Nephron (organoid): ENCODE results near the gene AP3B1.

Experiments used
- H3K27ac Mint-ChIP-seq, 3 experiments: 2 replicates each; pipeline ENCODE4 v1.8.0; 2020; ENCODE audit warnings: mixed read lengths in 3 of 3, mild to moderate bottlenecking in 2 of 3, moderate library complexity in 1 of 3
- H3K27me3 Mint-ChIP-seq: 2 replicates; pipeline ENCODE4 v1.8.0; 2021; ENCODE audit warnings: low read depth, mild to moderate bottlenecking, moderate library complexity, mixed read lengths
- H3K36me3 Mint-ChIP-seq: 2 replicates; pipeline ENCODE4 v1.8.0; 2020; ENCODE audit warnings: low read depth, mixed read lengths
- H3K4me1 Mint-ChIP-seq: 2 replicates; pipeline ENCODE4 v1.8.0; 2020; ENCODE audit warnings: mixed read lengths
- H3K4me3 Mint-ChIP-seq, 3 experiments: 2 replicates each; pipeline ENCODE4 v1.8.0; 2020; ENCODE audit warnings: mild to moderate bottlenecking in 3 of 3, mixed read lengths in 3 of 3, moderate library complexity in 2 of 3
- H3K9me3 Mint-ChIP-seq: 2 replicates; pipeline ENCODE4 v1.8.0; 2020; ENCODE audit warnings: mixed read lengths
- CTCF ChIP-seq, 3 experiments: fragments of 200-600 bp; sonication (generic); IDR thresholded peaks; one replicate each; pipeline ENCODE4 v1.5.0; 2021; ENCODE audit warnings: antibody characterized with exemption in 3 of 3; ENCODE audit not compliant: unreplicated experiment in 3 of 3

Gene AP3B1

GRCh38 chr5:77963795-77964194 lies 330.7 kb downstream of the AP3B1 start:
- no peak overlapping the region for H3K27ac Mint-ChIP-seq
- no peak for TF ChIP-seq CTCF (IDR thresholded peaks at IDR 0.05; ENCODE audit: unreplicated experiment in 3 of 3)
- peaks cover 95% of the 10 kb centered on the region for H3K27me3 Mint-ChIP-seq
- no peaks in the 10 kb centered on the region for H3K9me3 Mint-ChIP-seq
- peaks cover 5% of the 10 kb centered on the region for H3K4me1 Mint-ChIP-seq
- peaks cover 3% of the 10 kb centered on the region for H3K36me3 Mint-ChIP-seq
- H3K4me3 Mint-ChIP-seq: no peak overlapping the region

GRCh38 chr5:77960863-77961396 lies 333.6 kb downstream of the AP3B1 start:
- no peaks in the 10 kb centered on the region for H3K36me3 Mint-ChIP-seq
- no peak overlapping the region for H3K27ac Mint-ChIP-seq
- no peak for TF ChIP-seq CTCF (IDR thresholded peaks at IDR 0.05; ENCODE audit: unreplicated experiment in 3 of 3)
- peaks cover 95% of the 10 kb centered on the region for H3K27me3 Mint-ChIP-seq
- no peak overlapping the region for H3K4me3 Mint-ChIP-seq
- peaks cover 11% of the 10 kb centered on the region for H3K4me1 Mint-ChIP-seq
- no peaks in the 10 kb centered on the region for H3K9me3 Mint-ChIP-seq

- Mint-ChIP-seq H3K27me3 (peaks cover 95% of the 10 kb centered on the region), H3K9me3 (peaks cover 3% of the 10 kb centered on the region), H3K36me3 (no peaks in the 10 kb centered on the region), H3K4me1 (peaks cover 11% of the 10 kb centered on the region), H3K27ac (no peak overlapping the region), H3K4me3 (no peak overlapping the region)
- no peak for TF ChIP-seq CTCF (IDR thresholded peaks at IDR 0.05; ENCODE audit: unreplicated experiment in 3 of 3)
Observed at GRCh38 chr5:77960305-77960704, 334.2 kb downstream of the AP3B1 start.

- peaks cover 8% of the 10 kb centered on the region for H3K9me3 Mint-ChIP-seq
- H3K36me3 Mint-ChIP-seq: peaks cover 5% of the 10 kb centered on the region
- peaks cover 95% of the 10 kb centered on the region for H3K27me3 Mint-ChIP-seq
- peak overlapping the region; percentile 0 to 64 (median 47) for H3K4me3 Mint-ChIP-seq
- TF ChIP-seq CTCF (IDR thresholded peaks at IDR 0.05; ENCODE audit: unreplicated experiment in 3 of 3): no peak
- H3K4me1 Mint-ChIP-seq: peaks cover 11% of the 10 kb centered on the region
- H3K27ac Mint-ChIP-seq: no peak overlapping the region
Observed at GRCh38 chr5:77958642-77959330, 335.7 kb downstream of the AP3B1 start.

GRCh38 chr5:77957931-77958521 lies 336.5 kb downstream of the AP3B1 start:
- H3K9me3 Mint-ChIP-seq: peaks cover 10% of the 10 kb centered on the region
- TF ChIP-seq CTCF (IDR thresholded peaks at IDR 0.05; ENCODE audit: unreplicated experiment in 3 of 3): no peak
- peaks cover 11% of the 10 kb centered on the region for H3K4me1 Mint-ChIP-seq
- peak overlapping the region; percentile 29 to 64 (median 55) for H3K4me3 Mint-ChIP-seq
- H3K27ac Mint-ChIP-seq: no peak overlapping the region
- peaks cover 5% of the 10 kb centered on the region for H3K36me3 Mint-ChIP-seq
- peaks cover 94% of the 10 kb centered on the region for H3K27me3 Mint-ChIP-seq
